Endothelial cell of umbilical vein (primary cell): Measurements from ENCODE around the gene DRD4.

ENCODE experiments used
- FOS ChIP-seq: IDR thresholded peaks from 2 replicates; pipeline ENCODE4 v1.6.1; 2011; ENCODE audit warnings: mild to moderate bottlenecking, low read length, moderate library complexity, borderline replicate concordance; ENCODE audit not compliant: insufficient read depth
- TF ChIP-seq, protein P1 (sequence below): IDR thresholded peaks from 2 replicates; pipeline ENCODE4 v1.6.1; 2011; ENCODE audit not compliant: insufficient read depth, insufficient read length
- TF ChIP-seq, protein P2 (sequence below), 2 donors: IDR thresholded peaks; 1 replicate in 1 of 2; 2 replicates in 1 of 2; pipeline ENCODE4 v1.5.1; 2011; ENCODE audit warnings: low read length in 2 of 2, mild to moderate bottlenecking in 2 of 2, moderate library complexity in 2 of 2, control low read depth in 1 of 2, inconsistent platforms in 1 of 2, low read depth in 1 of 2; ENCODE audit not compliant: insufficient read depth in 1 of 2; ENCODE audit errors: extremely low read depth in 1 of 2

DNA sequence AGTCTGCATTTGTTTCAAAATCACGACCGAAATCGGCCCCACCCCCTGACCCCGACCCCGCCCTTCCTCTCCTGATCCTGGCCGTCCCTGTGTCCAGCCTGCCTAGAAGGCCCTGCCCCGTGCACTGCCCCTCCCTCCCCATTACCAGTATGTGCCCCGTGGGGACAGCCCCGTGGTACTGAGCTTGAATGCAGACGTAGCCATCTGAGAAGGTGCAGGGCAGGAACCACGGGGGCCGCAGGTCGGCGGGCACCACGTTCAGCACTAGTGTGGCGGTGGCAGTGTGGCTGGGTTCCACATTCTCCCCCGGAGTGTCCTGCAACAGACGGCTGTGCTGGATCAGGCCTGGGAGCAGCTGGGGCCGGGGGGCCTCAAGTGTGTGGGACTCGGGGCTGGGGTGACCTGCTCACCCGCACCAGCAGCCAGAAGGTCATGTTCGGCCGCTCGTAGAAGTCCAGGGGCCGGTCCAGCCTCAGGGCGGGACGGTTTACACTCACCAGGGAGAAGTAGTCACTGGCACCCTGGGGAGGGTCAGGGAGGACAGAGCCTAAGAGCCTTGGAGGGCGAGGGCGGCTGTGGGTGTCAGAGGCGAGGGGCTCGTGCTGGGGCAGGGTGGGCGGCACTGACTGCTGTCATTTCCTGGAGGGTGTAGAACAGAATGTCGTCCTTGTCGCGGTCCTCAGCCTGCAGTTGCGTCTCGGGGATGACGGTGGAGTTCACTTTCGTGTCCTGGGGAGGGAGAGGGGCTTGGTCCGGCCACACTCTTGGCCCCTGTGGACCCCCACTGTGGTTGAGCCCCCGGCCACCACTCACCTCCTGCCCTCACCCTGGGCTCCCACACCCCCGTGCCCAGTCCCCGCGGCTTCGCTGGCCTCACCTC is 15.9 kb upstream of the DRD4 start:
- TF ChIP-seq, protein P1, sequence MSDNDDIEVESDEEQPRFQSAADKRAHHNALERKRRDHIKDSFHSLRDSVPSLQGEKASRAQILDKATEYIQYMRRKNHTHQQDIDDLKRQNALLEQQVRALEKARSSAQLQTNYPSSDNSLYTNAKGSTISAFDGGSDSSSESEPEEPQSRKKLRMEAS = no peak
- TF ChIP-seq, protein P2, sequence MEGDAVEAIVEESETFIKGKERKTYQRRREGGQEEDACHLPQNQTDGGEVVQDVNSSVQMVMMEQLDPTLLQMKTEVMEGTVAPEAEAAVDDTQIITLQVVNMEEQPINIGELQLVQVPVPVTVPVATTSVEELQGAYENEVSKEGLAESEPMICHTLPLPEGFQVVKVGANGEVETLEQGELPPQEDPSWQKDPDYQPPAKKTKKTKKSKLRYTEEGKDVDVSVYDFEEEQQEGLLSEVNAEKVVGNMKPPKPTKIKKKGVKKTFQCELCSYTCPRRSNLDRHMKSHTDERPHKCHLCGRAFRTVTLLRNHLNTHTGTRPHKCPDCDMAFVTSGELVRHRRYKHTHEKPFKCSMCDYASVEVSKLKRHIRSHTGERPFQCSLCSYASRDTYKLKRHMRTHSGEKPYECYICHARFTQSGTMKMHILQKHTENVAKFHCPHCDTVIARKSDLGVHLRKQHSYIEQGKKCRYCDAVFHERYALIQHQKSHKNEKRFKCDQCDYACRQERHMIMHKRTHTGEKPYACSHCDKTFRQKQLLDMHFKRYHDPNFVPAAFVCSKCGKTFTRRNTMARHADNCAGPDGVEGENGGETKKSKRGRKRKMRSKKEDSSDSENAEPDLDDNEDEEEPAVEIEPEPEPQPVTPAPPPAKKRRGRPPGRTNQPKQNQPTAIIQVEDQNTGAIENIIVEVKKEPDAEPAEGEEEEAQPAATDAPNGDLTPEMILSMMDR (IDR thresholded peaks at IDR 0.05; ENCODE audit: extremely low read depth in 1 of 2, insufficient read depth in 1 of 2, low read depth in 1 of 2, low read length in 2 of 2) = no peak
- no peak for TF ChIP-seq FOS
